Measurements from ENCODE around the gene TMEM86B. TPM values are rescaled to one million over a fixed set of nuclear protein-coding genes. Genes with fewer than 3 reads are reported as not detected.

Gene TMEM86B
- polyA plus RNA-seq, 1 donor (not counting 4 experiments of a cell fraction or from before 2014, with no cell fraction given): 0.60 TPM

DNA sequence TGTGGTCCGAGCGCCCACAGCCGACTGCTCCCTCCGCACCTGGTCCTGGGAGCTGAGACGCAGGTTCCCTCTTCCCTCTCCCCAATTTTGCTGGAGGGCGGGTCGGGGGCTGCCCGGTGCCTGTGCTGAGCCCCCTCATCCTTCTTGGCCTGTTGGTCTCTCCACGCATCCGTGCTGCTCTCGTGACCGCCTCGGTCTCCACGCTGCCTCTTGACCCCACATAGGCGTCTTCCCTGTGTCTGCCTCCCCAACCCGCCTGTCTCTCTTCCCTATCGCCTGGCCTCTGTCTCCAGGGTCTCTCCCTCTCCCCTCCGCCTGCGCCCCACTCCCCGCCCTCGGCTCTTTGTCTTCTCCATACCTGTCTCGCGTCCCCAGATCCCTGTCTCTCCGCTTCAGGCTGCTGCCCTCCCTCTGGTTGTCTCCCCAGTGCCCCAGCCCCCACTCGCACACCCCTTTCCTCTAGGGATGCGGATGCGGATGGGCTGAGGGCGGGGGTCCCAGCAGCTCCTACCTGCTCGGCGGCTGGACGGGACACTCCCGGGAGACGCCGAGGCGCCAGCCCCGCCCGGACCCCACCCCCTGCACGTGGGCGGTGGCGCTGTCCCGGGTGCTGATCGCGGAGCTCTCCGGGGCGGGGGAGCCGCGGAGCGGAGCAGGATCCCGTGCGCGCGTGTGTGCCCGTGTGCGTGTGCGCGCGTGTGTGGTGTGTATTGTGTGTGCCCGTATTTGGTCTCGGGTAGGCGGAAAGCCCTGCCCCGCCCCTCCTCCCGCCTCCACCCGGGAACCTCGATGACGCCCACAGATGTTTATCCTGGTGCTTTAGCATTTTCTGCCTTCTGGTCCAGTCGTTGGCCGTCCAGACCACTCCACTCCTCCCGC lies 48.7 kb downstream of the TMEM86B start, which contains the start of gene SYT5:
SYT5 (minus strand) TSS at position 684 of the 879 bp plus-strand sequence. CDS start 1,248 bp downstream, outside the sequence.
- H3K36me3 ChIP-seq (ENCODE audit: control insufficient read depth in 2 of 2, extremely low read depth in 1 of 2, insufficient read depth in 2 of 2, low read length in 2 of 2): peaks cover 0 to 4% of the 10 kb centered on the region in 2 experiments
- H3K9me3 ChIP-seq (ENCODE audit: control insufficient read depth, low read depth, low read length): no peaks in the 10 kb centered on the region
- H2AFZ ChIP-seq (ENCODE audit: control insufficient read depth, low read length): no peak within 1 kb of the TSS
- H4K20me1 ChIP-seq (ENCODE audit: control insufficient read depth, extremely low read depth, insufficient read depth, low read length): peaks cover 2% of the 10 kb centered on the region
- FAIRE-seq (no peak), DNase-seq (ENCODE audit: low read depth, low spot score) (no peak)
- H3K9me1 ChIP-seq (ENCODE audit: control insufficient read depth, extremely low read depth, insufficient read depth, low read length): no peaks in the 10 kb centered on the region
- H3K27me3 ChIP-seq (ENCODE audit: control insufficient read depth, extremely low read depth, insufficient read depth, low read length): peaks cover 13% of the 10 kb centered on the region
- H3K4me2 ChIP-seq (ENCODE audit: control insufficient read depth, extremely low read depth, insufficient read depth, low read depth, low read length): peak within 1 kb of the TSS; percentile 65
- dilution Hi-C loops (cut with MboI; ENCODE audit: extremely low pct_ligation_motif_present, low sequenced_read_pairs): no loop called here
- peak within 1 kb of the TSS; percentile 4 to 54 (median 25) for H3K4me3 ChIP-seq (ENCODE audit: control insufficient read depth in 2 of 3, extremely low read depth in 1 of 3, insufficient read depth in 2 of 3, low read depth in 1 of 3, low read length in 3 of 3)
- peaks cover 7% of the 10 kb centered on the region for H3K4me1 ChIP-seq (ENCODE audit: control insufficient read depth, extremely low read depth, insufficient read depth, low read length)
- no peak for TF ChIP-seq EZH2 (IDR thresholded peaks at IDR 0.05; ENCODE audit: low read length)
- TF ChIP-seq, protein P1, sequence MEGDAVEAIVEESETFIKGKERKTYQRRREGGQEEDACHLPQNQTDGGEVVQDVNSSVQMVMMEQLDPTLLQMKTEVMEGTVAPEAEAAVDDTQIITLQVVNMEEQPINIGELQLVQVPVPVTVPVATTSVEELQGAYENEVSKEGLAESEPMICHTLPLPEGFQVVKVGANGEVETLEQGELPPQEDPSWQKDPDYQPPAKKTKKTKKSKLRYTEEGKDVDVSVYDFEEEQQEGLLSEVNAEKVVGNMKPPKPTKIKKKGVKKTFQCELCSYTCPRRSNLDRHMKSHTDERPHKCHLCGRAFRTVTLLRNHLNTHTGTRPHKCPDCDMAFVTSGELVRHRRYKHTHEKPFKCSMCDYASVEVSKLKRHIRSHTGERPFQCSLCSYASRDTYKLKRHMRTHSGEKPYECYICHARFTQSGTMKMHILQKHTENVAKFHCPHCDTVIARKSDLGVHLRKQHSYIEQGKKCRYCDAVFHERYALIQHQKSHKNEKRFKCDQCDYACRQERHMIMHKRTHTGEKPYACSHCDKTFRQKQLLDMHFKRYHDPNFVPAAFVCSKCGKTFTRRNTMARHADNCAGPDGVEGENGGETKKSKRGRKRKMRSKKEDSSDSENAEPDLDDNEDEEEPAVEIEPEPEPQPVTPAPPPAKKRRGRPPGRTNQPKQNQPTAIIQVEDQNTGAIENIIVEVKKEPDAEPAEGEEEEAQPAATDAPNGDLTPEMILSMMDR (optimal IDR thresholded peaks at IDR 0.05 in 1 of 3, IDR thresholded peaks at IDR 0.05 in 1 of 3, conservative IDR thresholded peaks at IDR 0.05 in 1 of 3; ENCODE audit: extremely low read depth in 1 of 3, insufficient read depth in 2 of 3, low read length in 3 of 3): no peak
- H3K27ac ChIP-seq (ENCODE audit: control insufficient read depth, insufficient read depth, low read length): no peak within 1 kb of the TSS
- no peak within 1 kb of the TSS for H3K9ac ChIP-seq (ENCODE audit: control insufficient read depth, extremely low read depth, insufficient read depth, low read length)
- H3K79me2 ChIP-seq (ENCODE audit: control insufficient read depth, insufficient read depth, low read length): no peaks in the 10 kb centered on the region

DNA sequence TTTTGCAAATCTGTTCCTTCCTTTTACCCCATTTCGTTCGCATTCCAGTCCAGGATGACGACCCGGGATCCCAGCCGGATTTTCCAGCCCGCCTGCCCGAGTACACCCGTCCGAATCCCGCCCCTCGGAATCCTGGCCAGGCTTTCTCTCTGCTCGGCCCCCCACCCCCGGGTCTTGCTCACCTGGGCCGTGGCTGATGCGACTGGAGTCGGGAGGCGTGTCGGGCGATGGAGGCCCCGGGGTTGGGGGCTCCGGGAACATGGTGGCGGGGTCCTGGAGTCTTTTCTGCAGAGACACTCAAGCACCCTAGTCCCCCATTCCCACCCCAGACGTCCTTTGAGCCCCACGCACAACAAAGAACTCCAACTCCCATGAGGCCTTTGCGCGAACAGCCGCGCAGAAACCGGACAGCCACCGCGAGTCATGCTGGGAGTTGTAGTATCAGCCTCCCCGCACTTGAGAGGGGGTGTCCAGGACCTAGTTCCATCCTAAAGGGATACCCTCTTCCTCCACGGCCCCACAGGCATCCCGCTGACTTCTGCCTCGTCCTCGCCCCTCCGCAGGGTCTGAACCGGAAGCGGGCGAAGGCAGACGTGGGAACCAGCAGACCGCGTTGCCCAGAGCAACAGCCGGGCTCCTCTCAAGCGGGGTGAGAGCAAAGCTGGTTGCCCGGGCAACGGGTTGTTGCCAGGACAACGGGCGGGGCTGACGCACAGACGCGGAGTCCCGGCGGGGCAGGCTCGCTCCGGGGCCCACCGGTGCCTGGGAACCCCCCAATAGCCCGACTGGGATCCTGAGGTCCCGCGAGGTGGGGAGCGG lies 49.6 kb downstream of the TMEM86B start:
- no peak for TF ChIP-seq EZH2 (IDR thresholded peaks at IDR 0.05; ENCODE audit: low read length)
- TF ChIP-seq, protein P1 (optimal IDR thresholded peaks at IDR 0.05 in 1 of 3, IDR thresholded peaks at IDR 0.05 in 1 of 3, conservative IDR thresholded peaks at IDR 0.05 in 1 of 3; ENCODE audit: extremely low read depth in 1 of 3, insufficient read depth in 2 of 3, low read length in 3 of 3): no peak

More for the DNA sequence above, 49.6 kb downstream of the TMEM86B start:
- Histone ChIP-seq H2AFZ (ENCODE audit: control insufficient read depth, low read length) (no peak overlapping the region), H3K9me3 (ENCODE audit: control insufficient read depth, low read depth, low read length) (no peaks in the 10 kb centered on the region), H3K4me1 (ENCODE audit: control insufficient read depth, extremely low read depth, insufficient read depth, low read length) (peaks cover 7% of the 10 kb centered on the region), H3K79me2 (ENCODE audit: control insufficient read depth, insufficient read depth, low read length) (no peaks in the 10 kb centered on the region), H3K4me3 (ENCODE audit: control insufficient read depth in 2 of 3, extremely low read depth in 1 of 3, insufficient read depth in 2 of 3, low read depth in 1 of 3, low read length in 3 of 3) (peak overlapping the region; percentile 4 to 35 (median 14)), H3K9me1 (ENCODE audit: control insufficient read depth, extremely low read depth, insufficient read depth, low read length) (no peaks in the 10 kb centered on the region), H3K4me2 (ENCODE audit: control insufficient read depth, extremely low read depth, insufficient read depth, low read depth, low read length) (peak overlapping the region; percentile 65), H3K36me3 (ENCODE audit: control insufficient read depth in 2 of 2, extremely low read depth in 1 of 2, insufficient read depth in 2 of 2, low read length in 2 of 2) (peaks cover 0 to 4% of the 10 kb centered on the region in 2 experiments), H3K27me3 (ENCODE audit: control insufficient read depth, extremely low read depth, insufficient read depth, low read length) (peaks cover 13% of the 10 kb centered on the region), H3K9ac (ENCODE audit: control insufficient read depth, extremely low read depth, insufficient read depth, low read length) (no peak overlapping the region), H4K20me1 (ENCODE audit: control insufficient read depth, extremely low read depth, insufficient read depth, low read length) (peaks cover 2% of the 10 kb centered on the region), H3K27ac (ENCODE audit: control insufficient read depth, insufficient read depth, low read length) (no peak overlapping the region)
- DNase-seq (ENCODE audit: low read depth, low spot score) (no peak), FAIRE-seq (peak; percentile 5)
- dilution Hi-C loops (cut with MboI; ENCODE audit: extremely low pct_ligation_motif_present, low sequenced_read_pairs): no loop called here

Small RNA genes within 50 kb of the gene (small RNA-seq; reads per million reads assigned to genes)
- gene MIR6802 (ENCODE audit: insufficient read length in 3 of 3, low read depth in 3 of 3, low replicate concordance in 1 of 3): 0 to 0.67 (median 0.07) reads per million in 3 experiments
- 0 reads per million in 3 experiments for gene MIR6803 (ENCODE audit: insufficient read length in 3 of 3, low read depth in 3 of 3, low replicate concordance in 1 of 3)
- 0 to 0.67 (median 0) reads per million in 3 experiments for gene MIR6804 (ENCODE audit: insufficient read length in 3 of 3, low read depth in 3 of 3, low replicate concordance in 1 of 3)

Other genes starting within 250 kb of the TMEM86B start
- gene GP6, start 190.5 kb downstream of the TMEM86B start, polyA plus RNA-seq: 0.04 to 0.09 TPM in 2 of 3 replicates, not detected in the other
- 10.6 to 16.3 TPM (median 11.9 TPM) in 3 replicates for gene RDH13, start 165.6 kb downstream of the TMEM86B start, polyA plus RNA-seq
- gene EPS8L1, start 152.9 kb downstream of the TMEM86B start, polyA plus RNA-seq: 20.1 to 37.3 TPM (median 26.0 TPM) in 3 replicates
- gene PPP1R12C, start 111.1 kb downstream of the TMEM86B start, polyA plus RNA-seq: 22.9 to 41.2 TPM (median 24.7 TPM) in 3 replicates
- gene TNNT1, start 79.6 kb downstream of the TMEM86B start, polyA plus RNA-seq: 89.7 to 113 TPM (median 99.6 TPM) in 3 replicates
- 2.2 to 4.1 TPM (median 3.3 TPM) in 3 replicates for gene TNNI3, start 71.0 kb downstream of the TMEM86B start, polyA plus RNA-seq
- gene DNAAF3, start 62.1 kb downstream of the TMEM86B start, polyA plus RNA-seq: 8.5 to 14.3 TPM (median 12.9 TPM) in 3 replicates
- gene SYT5, start 48.5 kb downstream of the TMEM86B start, polyA plus RNA-seq: 0.05 to 0.39 TPM (median 0.33 TPM) in 3 replicates
- gene PTPRH, start 19.3 kb downstream of the TMEM86B start, polyA plus RNA-seq: 0.06 to 0.17 TPM (median 0.09 TPM) in 3 replicates
- 26.7 to 49.7 TPM (median 27.5 TPM) in 3 replicates for gene PPP6R1, start 30.3 kb upstream of the TMEM86B start, polyA plus RNA-seq
- 20.2 to 26.7 TPM (median 24.7 TPM) in 3 replicates for gene HSPBP1, start 51.3 kb upstream of the TMEM86B start, polyA plus RNA-seq
- gene BRSK1, start 55.2 kb upstream of the TMEM86B start, polyA plus RNA-seq: 0.46 to 1.1 TPM (median 0.98 TPM) in 3 replicates
- not detected in 3 replicates for gene TMEM150B, start 96.6 kb upstream of the TMEM86B start, polyA plus RNA-seq
- 4.3 to 7.4 TPM (median 6.5 TPM) in 3 replicates for gene KMT5C, start 111.1 kb upstream of the TMEM86B start, polyA plus RNA-seq
- 1.4 to 6.5 TPM (median 1.7 TPM) in 3 replicates for gene COX6B2, start 126.0 kb upstream of the TMEM86B start, polyA plus RNA-seq
- gene GARIN5B, start 134.5 kb upstream of the TMEM86B start, polyA plus RNA-seq: not detected in 3 replicates
- gene IL11, start 141.7 kb upstream of the TMEM86B start, polyA plus RNA-seq: 1.6 to 5.1 TPM (median 2.2 TPM) in 3 replicates
- gene TMEM190, start 148.1 kb upstream of the TMEM86B start, polyA plus RNA-seq: 0.19 TPM in 1 of 3 replicates, not detected in the others
- gene TMEM238, start 155.5 kb upstream of the TMEM86B start, polyA plus RNA-seq: 0.23 to 0.31 TPM (median 0.24 TPM) in 3 replicates
- 282 to 1,011 TPM (median 432 TPM) in 3 replicates for gene RPL28, start 157.2 kb upstream of the TMEM86B start, polyA plus RNA-seq
- 22.1 to 42.3 TPM (median 31.8 TPM) in 3 replicates for gene UBE2S, start 179.0 kb upstream of the TMEM86B start, polyA plus RNA-seq
- gene SHISA7, start 214.5 kb upstream of the TMEM86B start, polyA plus RNA-seq: not detected in 3 replicates
- 24.5 to 37.7 TPM (median 34.7 TPM) in 3 replicates for gene ISOC2, start 232.9 kb upstream of the TMEM86B start, polyA plus RNA-seq
- gene C19orf85, start 236.0 kb upstream of the TMEM86B start, polyA plus RNA-seq: not detected in 3 replicates
- 0.22 to 1.5 TPM (median 0.39 TPM) in 3 replicates for gene ZNF628, start 247.9 kb upstream of the TMEM86B start, polyA plus RNA-seq